ENCODE measurements around the gene BOLA2B. TPM values are rescaled to one million over a fixed set of nuclear protein-coding genes. Genes with fewer than 3 reads are reported as not detected.
"Not testable (repeated sequence)": the region's sequence is repeated elsewhere in the genome, so short reads cannot be mapped to it uniquely, and the experiment has no call there.

The BOLA2B gene
- total RNA-seq, 4 donors from 2014 or later, result 72.7 to 434 (median 197) TPM

DNA sequence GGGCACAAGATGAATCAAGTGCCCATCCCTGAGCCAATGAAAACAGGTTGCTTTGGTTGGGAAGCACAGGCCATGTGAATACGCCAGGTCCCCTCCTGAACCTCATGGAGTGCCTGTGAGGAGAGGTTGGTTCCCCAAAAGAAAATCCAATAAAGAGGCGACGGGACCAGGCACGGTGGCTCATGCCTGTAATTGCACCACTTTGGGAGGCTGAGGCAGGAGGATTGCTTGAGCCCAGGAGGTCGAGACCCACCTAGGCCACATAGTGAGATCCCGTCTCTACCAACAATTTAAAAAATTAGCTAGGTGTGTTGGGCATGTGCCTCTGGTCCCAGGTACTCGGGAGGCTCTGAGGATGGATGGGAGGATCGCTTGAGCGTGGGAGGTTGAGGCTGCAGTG is 13.5 kb downstream of the BOLA2B start:
- H3K36me3 ChIP-seq, result no peaks in the 10 kb centered on the region
- DNase-seq (ENCODE audit: low spot score in 2 of 2), result no peak
- no peaks in the 10 kb centered on the region for H3K27me3 ChIP-seq
- H3K27ac ChIP-seq, result no peak overlapping the region
- no peak for TF ChIP-seq POLR2A (IDR thresholded peaks at IDR 0.05)
- no peak for TF ChIP-seq POLR2AphosphoS5 (IDR thresholded peaks at IDR 0.05)
- no peak for TF ChIP-seq EP300 (IDR thresholded peaks at IDR 0.05)
- TF ChIP-seq, protein P1, sequence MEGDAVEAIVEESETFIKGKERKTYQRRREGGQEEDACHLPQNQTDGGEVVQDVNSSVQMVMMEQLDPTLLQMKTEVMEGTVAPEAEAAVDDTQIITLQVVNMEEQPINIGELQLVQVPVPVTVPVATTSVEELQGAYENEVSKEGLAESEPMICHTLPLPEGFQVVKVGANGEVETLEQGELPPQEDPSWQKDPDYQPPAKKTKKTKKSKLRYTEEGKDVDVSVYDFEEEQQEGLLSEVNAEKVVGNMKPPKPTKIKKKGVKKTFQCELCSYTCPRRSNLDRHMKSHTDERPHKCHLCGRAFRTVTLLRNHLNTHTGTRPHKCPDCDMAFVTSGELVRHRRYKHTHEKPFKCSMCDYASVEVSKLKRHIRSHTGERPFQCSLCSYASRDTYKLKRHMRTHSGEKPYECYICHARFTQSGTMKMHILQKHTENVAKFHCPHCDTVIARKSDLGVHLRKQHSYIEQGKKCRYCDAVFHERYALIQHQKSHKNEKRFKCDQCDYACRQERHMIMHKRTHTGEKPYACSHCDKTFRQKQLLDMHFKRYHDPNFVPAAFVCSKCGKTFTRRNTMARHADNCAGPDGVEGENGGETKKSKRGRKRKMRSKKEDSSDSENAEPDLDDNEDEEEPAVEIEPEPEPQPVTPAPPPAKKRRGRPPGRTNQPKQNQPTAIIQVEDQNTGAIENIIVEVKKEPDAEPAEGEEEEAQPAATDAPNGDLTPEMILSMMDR (IDR thresholded peaks at IDR 0.05), result no peak
- WGBS, result 92% methylated on average over 9 of the region's 9 CpGs
- no peaks in the 10 kb centered on the region for H3K9me3 ChIP-seq
- H3K4me3 ChIP-seq, result no peak overlapping the region
- peaks cover 19% of the 10 kb centered on the region for H3K4me1 ChIP-seq

DNA sequence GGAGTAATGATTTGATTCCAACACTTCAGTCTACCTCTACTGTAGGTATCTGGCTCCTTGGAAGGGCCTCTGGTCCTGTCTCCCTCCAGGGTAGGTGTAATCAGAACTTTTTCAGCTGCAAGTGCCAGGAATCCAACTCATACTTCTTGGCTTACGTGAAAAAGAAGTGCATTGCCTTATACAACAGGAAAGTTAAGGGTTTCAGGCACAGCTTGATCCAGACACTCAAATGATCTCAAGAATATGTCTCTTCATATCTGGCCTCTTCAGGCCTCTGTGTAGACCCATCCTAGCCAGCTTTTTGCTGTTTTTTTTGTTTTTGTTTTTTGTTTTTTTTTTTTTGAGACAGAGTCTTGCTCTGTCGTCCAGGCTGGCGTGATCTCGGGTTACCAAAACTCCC is 14.3 kb downstream of the BOLA2B start:
- Histone ChIP-seq H3K4me1 (peaks cover 16% of the 10 kb centered on the region), H3K27me3 (no peaks in the 10 kb centered on the region), H3K27ac (no peak overlapping the region), H3K36me3 (no peaks in the 10 kb centered on the region), H3K4me3 (no peak overlapping the region), H3K9me3 (no peaks in the 10 kb centered on the region)
- no peak for DNase-seq (ENCODE audit: low spot score in 2 of 2)
- 92% methylated on average over 4 of the region's 4 CpGs for WGBS
- TF ChIP-seq, protein P1 (IDR thresholded peaks at IDR 0.05), result no peak
- TF ChIP-seq POLR2A (IDR thresholded peaks at IDR 0.05) (no peak), EP300 (IDR thresholded peaks at IDR 0.05) (no peak), POLR2AphosphoS5 (IDR thresholded peaks at IDR 0.05) (no peak)

DNA sequence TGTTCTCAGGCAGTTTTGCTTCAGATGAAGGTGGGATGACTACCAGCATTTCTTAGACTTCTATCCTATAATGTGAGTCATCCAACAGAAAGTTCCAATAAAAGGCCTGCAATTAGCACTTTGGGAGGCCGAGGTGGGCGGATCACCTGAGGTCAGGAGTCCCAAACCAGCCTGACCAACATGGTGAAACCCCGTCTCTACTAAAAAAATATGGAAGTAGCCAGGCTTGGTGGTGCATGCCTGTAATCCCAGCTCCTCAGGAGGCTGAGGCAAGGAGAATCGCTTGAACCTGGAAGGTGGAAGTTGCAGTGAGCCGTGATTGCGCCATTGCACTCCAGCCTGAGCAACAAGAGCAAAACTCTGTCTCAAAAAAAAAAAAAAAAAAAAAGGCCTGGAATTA is 16.6 kb downstream of the BOLA2B start:
- not testable (repeated sequence) for H3K36me3 ChIP-seq; H3K27ac ChIP-seq; H3K9me3 ChIP-seq; H3K27me3 ChIP-seq; H3K4me1 ChIP-seq; H3K4me3 ChIP-seq; DNase-seq (ENCODE audit: low spot score in 2 of 2)
- 83% methylated on average over 6 of the region's 6 CpGs for WGBS

DNA sequence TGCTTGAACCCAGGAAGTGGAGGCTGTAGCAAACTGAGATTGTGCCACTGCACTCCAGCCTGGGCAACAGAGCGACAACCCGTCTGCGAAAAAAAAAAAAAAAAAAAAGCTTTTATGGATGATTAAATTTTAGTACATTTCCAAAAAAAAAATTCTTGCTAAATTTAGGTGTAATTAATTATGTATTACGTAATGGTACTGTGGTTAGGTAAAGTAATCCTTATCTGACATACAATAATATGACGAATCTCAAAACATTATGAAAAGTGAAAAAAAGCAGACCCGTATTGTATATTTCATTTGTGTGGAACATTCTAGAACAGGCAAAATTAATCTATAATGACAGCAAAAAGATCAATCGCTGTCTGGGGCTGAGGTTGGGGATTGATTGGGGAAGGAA is 20.4 kb downstream of the BOLA2B start:
- no peaks in the 10 kb centered on the region for H3K4me1 ChIP-seq
- no peak overlapping the region for H3K4me3 ChIP-seq
- H3K36me3 ChIP-seq, result no peaks in the 10 kb centered on the region
- WGBS, result 79% methylated on average over 7 of the region's 7 CpGs
- no peaks in the 10 kb centered on the region for H3K9me3 ChIP-seq
- DNase-seq (ENCODE audit: low spot score in 2 of 2), result no peak
- TF ChIP-seq POLR2A (IDR thresholded peaks at IDR 0.05) (no peak), POLR2AphosphoS5 (IDR thresholded peaks at IDR 0.05) (no peak), EP300 (IDR thresholded peaks at IDR 0.05) (no peak)
- TF ChIP-seq, protein P1 (IDR thresholded peaks at IDR 0.05), result no peak
- H3K27me3 ChIP-seq, result no peaks in the 10 kb centered on the region
- no peak overlapping the region for H3K27ac ChIP-seq

DNA sequence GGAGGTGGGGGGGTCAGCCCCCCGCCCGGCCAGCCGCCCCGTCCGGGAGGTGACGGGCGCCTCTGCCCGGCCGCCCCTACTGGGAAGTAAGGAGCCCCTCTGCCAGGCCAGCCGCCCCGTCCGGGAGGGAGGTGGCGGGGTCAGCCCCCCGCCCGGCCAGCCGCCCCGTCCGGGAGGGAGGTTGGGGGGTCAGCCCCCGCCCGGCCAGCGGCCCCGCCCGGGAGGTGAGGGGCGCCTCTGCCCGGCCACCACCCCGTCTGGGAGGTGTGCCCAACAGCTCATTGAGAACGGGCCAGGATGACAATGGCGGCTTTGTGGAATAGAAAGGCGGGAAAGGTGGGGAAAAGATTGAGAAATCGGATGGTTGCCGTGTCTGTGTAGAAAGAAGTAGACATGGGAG is 23.3 kb downstream of the BOLA2B start:
- not testable (repeated sequence) for H3K27me3 ChIP-seq; DNase-seq (ENCODE audit: low spot score in 2 of 2); H3K4me1 ChIP-seq; H3K9me3 ChIP-seq; H3K4me3 ChIP-seq; H3K36me3 ChIP-seq; H3K27ac ChIP-seq
- no CpG with 5 or more reads among the region's 31 CpGs for WGBS

DNA sequence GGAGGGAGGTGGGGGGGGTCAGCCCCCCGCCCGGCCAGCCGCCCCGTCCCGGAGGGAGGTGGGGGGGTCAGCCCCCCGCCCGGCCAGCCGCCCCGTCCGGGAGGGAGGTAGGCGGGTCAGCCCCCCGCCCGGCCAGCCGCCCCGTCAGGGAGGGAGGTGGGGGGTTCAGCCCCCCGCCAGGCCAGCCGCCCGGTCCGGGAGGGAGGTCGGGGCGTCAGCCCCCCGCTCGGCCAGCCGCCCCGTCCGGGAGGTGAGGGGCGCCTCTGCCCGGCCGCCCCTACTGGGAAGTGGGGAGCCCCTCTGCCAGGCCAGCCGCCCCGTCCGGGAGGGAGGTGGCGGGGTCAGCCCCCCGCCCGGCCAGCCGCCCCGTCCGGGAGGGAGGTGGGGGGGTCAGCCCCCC is 24.1 kb downstream of the BOLA2B start:
- WGBS, result no CpG with 5 or more reads among the region's 38 CpGs
- H3K4me3 ChIP-seq; H3K9me3 ChIP-seq; H3K27ac ChIP-seq; H3K36me3 ChIP-seq; H3K4me1 ChIP-seq; H3K27me3 ChIP-seq; DNase-seq (ENCODE audit: low spot score in 2 of 2): not testable (repeated sequence)

DNA sequence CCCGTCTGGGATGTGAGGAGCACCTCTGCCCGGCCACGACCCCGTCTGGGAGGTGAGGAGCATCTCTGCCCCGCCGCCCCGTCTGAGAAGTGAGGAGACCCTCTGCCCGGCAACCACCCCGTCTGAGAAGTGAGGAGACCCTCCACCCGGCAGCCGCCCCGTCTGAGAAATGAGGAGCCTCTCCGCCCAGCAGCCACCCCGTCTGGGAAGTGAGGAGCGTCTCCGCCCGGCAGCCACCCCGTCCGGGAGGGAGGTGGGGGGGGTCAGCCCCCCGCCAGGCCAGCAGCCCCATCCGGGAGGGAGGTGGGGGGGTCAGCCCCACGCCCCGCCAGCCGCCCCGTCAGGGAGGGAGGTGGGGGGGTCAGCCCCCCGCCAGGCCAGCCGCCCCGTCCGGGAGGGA is 24.7 kb downstream of the BOLA2B start:
- not testable (repeated sequence) for H3K27ac ChIP-seq; H3K4me1 ChIP-seq; H3K36me3 ChIP-seq; DNase-seq (ENCODE audit: low spot score in 2 of 2); H3K9me3 ChIP-seq; H3K27me3 ChIP-seq; H3K4me3 ChIP-seq
- 80% methylated on average over 8 of the region's 29 CpGs for WGBS

Data from suprapubic skin (tissue), 4 donors.